B cell (primary cell): Measurements from ENCODE around the gene GFPT2. TPM values are rescaled to one million over a fixed set of nuclear protein-coding genes. Genes with fewer than 3 reads are reported as not detected.
A peak's percentile ranks its signal among the peaks of the same experiment; 100 is the strongest.

Experiments used
- ATAC-seq: fragments of 200-7000 bp; cut with Tn5 transposase; one replicate; pipeline ENCODE4 v1.10.0; 2021; ENCODE audit warnings: low read depth, mild to moderate bottlenecking, moderate number of reproducible peaks, moderate library complexity
- CTCF ChIA-PET: fragments of 350-600 bp; sonication (Branson Sonifier 250); formaldehyde crosslinking; loops from one replicate; lab custom pipeline; 2021; ENCODE audit warnings: antibody characterized with exemption, inconsistent platforms; lab: Charles Lee
- POLR2A ChIA-PET: fragments of 350-600 bp; sonication (Branson Sonifier 250); formaldehyde crosslinking; loops from one replicate; lab custom pipeline; 2021; ENCODE audit warnings: antibody characterized with exemption; lab: Charles Lee
- DNase-seq: peaks from one replicate; pipeline ENCODE4 v3.0.0; 2013
- H2AFZ ChIP-seq: 2 replicates; pipeline ENCODE4 v1.6.1; 2012; ENCODE audit warnings: mild to moderate bottlenecking, low read depth, low read length; ENCODE audit not compliant: insufficient read depth, poor library complexity, severe bottlenecking
- H3K27ac ChIP-seq, 2 donors: 1 replicate in 1 of 2; 2 replicates in 1 of 2; pipeline ENCODE4 v1.5.1; 2012 to 2013; ENCODE audit warnings: low read length in 2 of 2, mild to moderate bottlenecking in 2 of 2, moderate library complexity in 1 of 2
- H3K27me3 ChIP-seq, 4 experiments: fragments of 200-600 bp in 1 of 4; sonication (generic) in 1 of 4; replicated peaks in 1 of 4; 1 replicate in 2 of 4; 2 replicates in 2 of 4; pipeline versions ENCODE4 v1.6.1 to v1.7.0; 2013 to 2016; ENCODE audit warnings: low read length in 3 of 4, mild to moderate bottlenecking in 2 of 4, mixed read lengths in 1 of 4, moderate library complexity in 1 of 4; ENCODE audit not compliant: insufficient read depth in 4 of 4, control insufficient read depth in 3 of 4; ENCODE audit errors: control extremely low read depth in 1 of 4
- H3K36me3 ChIP-seq, 2 experiments: replicated peaks in 1 of 2; 1 replicate in 1 of 2; 2 replicates in 1 of 2; pipeline versions ENCODE4 v1.6.1 to v1.7.1; 2013; ENCODE audit warnings: low read length in 1 of 2; ENCODE audit not compliant: insufficient read depth in 2 of 2, control insufficient read depth in 1 of 2; ENCODE audit errors: control extremely low read depth in 1 of 2, extremely low read depth in 1 of 2
- H3K4me1 ChIP-seq, 2 donors: fragments of 200-600 bp in 1 of 2; sonication (generic) in 1 of 2; 1 replicate in 1 of 2; 2 replicates in 1 of 2; pipeline versions ENCODE4 v1.5.1 to v1.6.1; 2013 to 2017; ENCODE audit warnings: low read length in 2 of 2; ENCODE audit not compliant: control insufficient read depth in 2 of 2, insufficient read depth in 2 of 2
- H3K4me2 ChIP-seq: replicated peaks from 2 replicates; pipeline ENCODE3; 2012; ENCODE audit warnings: mild to moderate bottlenecking, low read depth, low read length; ENCODE audit not compliant: poor library complexity, severe bottlenecking
- H3K4me3 ChIP-seq, 5 experiments: fragments of 200-600 bp in 1 of 5; sonication (generic) in 1 of 5; 1 replicate in 3 of 5; 2 replicates in 2 of 5; pipeline versions ENCODE4 v1.5.1 to v1.7.0; 2011 to 2016; ENCODE audit warnings: low read length in 4 of 5, mild to moderate bottlenecking in 4 of 5, low read depth in 2 of 5, control low read depth in 1 of 5, moderate library complexity in 1 of 5; ENCODE audit not compliant: insufficient read depth in 1 of 5; ENCODE audit errors: control extremely low read depth in 1 of 5, extremely low read depth in 1 of 5
- H3K79me2 ChIP-seq: fragments of 200-600 bp; sonication (generic); one replicate; pipeline ENCODE4 v1.6.0; 2016; ENCODE audit warnings: low read length; ENCODE audit not compliant: control insufficient read depth, insufficient read depth
- H3K9ac ChIP-seq: fragments of 200-600 bp; sonication (generic); 2 replicates; pipeline ENCODE4 v1.6.1; 2017; ENCODE audit warnings: mild to moderate bottlenecking, low read length, moderate library complexity
- H3K9me3 ChIP-seq, 3 donors: one replicate each; pipeline versions ENCODE4 v1.6.1 to v1.7.1; 2013; ENCODE audit warnings: low read length in 2 of 3; ENCODE audit not compliant: control insufficient read depth in 2 of 3, insufficient read depth in 1 of 3; ENCODE audit errors: control extremely low read depth in 1 of 3
- H4K20me1 ChIP-seq: 2 replicates; pipeline ENCODE4 v1.6.0; 2012; ENCODE audit warnings: mild to moderate bottlenecking, low read length; ENCODE audit not compliant: insufficient read depth, control insufficient read depth, poor library complexity, severe bottlenecking
- H3K27ac Mint-ChIP-seq: one replicate; pipeline ENCODE4 v1.8.0; 2021; ENCODE audit warnings: mixed read lengths
- H3K27me3 Mint-ChIP-seq: one replicate; pipeline ENCODE4 v1.8.0; 2021; ENCODE audit warnings: mixed read lengths
- H3K4me1 Mint-ChIP-seq: one replicate; pipeline ENCODE4 v1.8.0; 2021; ENCODE audit warnings: mixed read lengths
- H3K4me3 Mint-ChIP-seq: one replicate; pipeline ENCODE4 v1.8.0; 2021; ENCODE audit warnings: mixed read lengths
- H3K9me3 Mint-ChIP-seq: one replicate; pipeline ENCODE4 v1.8.0; 2022; ENCODE audit warnings: mixed read lengths; ENCODE audit not compliant: insufficient read depth
- CTCF ChIP-seq: fragments of 200-600 bp; IDR thresholded peaks from one replicate; pipeline ENCODE4 v1.8.0; 2022; ENCODE audit warnings: antibody characterized with exemption, mild to moderate bottlenecking
- EZH2 ChIP-seq: IDR thresholded peaks from 2 replicates; pipeline ENCODE4 v1.6.1; 2012; ENCODE audit warnings: borderline replicate concordance, low read depth, mild to moderate bottlenecking, moderate library complexity, low read length; ENCODE audit not compliant: insufficient read depth, poor library complexity, severe bottlenecking
- WGBS: methylation state at CpG from one replicate; pipeline ENCODE4 v1.1.5; 2013; ENCODE audit warnings: missing lambda C conversion rate; ENCODE audit not compliant: insufficient coverage; 5-methylcytosine and 5-hydroxymethylcytosine counted together
- intact Hi-C: fragments of 100-400 bp; cut with micrococcal nuclease; formaldehyde crosslinking; loops from one replicate; pipeline ENCODE4 v1.10.0; 2022
- polyA plus RNA-seq: library from polyadenylated mRNA; depleted of rRNA; stranded (reverse); fragments of >200 nt; gene quantifications from 2 replicates; pipeline ENCODE4 v1.2.3, GENCODE V29; 2012
- total RNA-seq, 2 donors: library from RNA; stranded (reverse); fragments of 120-200 nt in 1 of 2; gene quantifications; 1 replicate in 1 of 2; 2 replicates in 1 of 2; pipeline versions ENCODE4 v1.2.3 to v1.2.4, GENCODE V29; 2013 to 2022

The GFPT2 gene
- total and polyA plus RNA-seq, 2 donors (not counting 1 experiment from before 2014, with no cell fraction given): 0.03 to 2.8 TPM

DNA sequence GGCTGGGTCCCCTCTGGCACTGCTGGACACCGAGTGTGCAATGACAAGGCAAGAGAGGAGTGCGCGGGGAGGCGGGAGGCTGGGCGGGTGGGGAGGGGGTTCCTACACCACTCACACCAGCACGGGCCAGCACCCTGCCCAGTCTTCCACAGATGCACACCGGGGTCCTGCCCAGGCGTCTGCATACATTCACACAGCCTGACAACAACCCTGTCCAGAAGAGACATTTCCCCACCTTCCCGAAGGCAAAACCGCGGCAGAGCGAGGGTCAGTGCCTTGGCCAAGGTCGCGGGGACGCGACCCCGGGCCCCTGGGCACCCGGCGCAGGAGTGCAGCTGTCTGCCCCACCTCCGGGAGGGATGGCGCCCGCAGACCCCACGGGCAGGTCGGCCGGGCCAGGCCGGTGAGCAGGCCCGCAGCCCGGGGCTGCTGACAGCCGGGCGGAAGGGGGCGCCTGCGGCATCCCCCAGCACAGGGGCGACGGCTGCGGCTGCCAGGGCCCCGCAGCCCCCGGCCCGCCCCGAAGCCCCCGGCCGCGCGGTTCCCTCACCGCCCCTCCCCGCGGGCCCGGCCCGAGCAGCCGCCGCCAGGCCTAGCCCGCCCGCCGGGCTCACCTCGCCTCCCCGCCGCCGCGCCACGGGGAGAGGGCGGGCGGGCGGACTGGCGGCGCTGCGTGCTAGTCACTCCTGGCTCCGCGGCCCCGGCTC, 61.7 kb downstream of the GFPT2 start:
- peaks cover 29% of the 10 kb centered on the region for H4K20me1 ChIP-seq
- under 1% methylated on average over 61 of the region's 68 CpGs for WGBS
- H3K27ac ChIP-seq: no peak overlapping the region
- peak overlapping the region; percentile 56 for H2AFZ ChIP-seq
- CTCF ChIA-PET: interaction anchor here (0.6 to 5.2 kb wide), 9 partner anchors 16 to 180 kb away, joined by 3 to 109 read pairs (median 3); partner anchors contain the start of gene RASGEF1C
- intact Hi-C loops: loop anchor here (5.0 kb wide), 1 partner anchor 559 kb away; the partner anchor contains the start of gene MAML1
- peaks cover 55% of the 10 kb centered on the region for H3K79me2 ChIP-seq
- peak overlapping the region; percentile 64 for H3K9ac ChIP-seq
- H3K4me3 ChIP-seq: peak overlapping the region in 4 of 5 experiments; percentile 45 to 69 (median 60)
- H3K36me3 ChIP-seq: peaks cover 0 to 6% of the 10 kb centered on the region in 2 experiments
- peak overlapping the region; percentile 83 for H3K27ac Mint-ChIP-seq
- ATAC-seq: peak; percentile 12
- H3K4me1 ChIP-seq: peaks cover 32 to 38% of the 10 kb centered on the region in 2 donors
- peak overlapping the region; percentile 88 for H3K4me2 ChIP-seq
- no peaks in the 10 kb centered on the region for H3K9me3 ChIP-seq
- peak; percentile 64 for DNase-seq
- POLR2A ChIA-PET: interaction anchor here (0.6 to 0.7 kb wide), 3 partner anchors 23 to 589 kb away, joined by 3 read pairs; no protein-coding TSS in a partner anchor
- H3K27me3 Mint-ChIP-seq: no peaks in the 10 kb centered on the region
- H3K4me1 Mint-ChIP-seq: peaks cover 48% of the 10 kb centered on the region
- H3K27me3 ChIP-seq: no peaks in the 10 kb centered on the region
- no peaks in the 10 kb centered on the region for H3K9me3 Mint-ChIP-seq
- TF ChIP-seq EZH2 (no peak), CTCF (no peak)
- peak overlapping the region; percentile 89 for H3K4me3 Mint-ChIP-seq
